AG20443 (cell line): ENCODE results near the gene INF2.

Experiments
- DNase-seq: peaks from one replicate; pipeline ENCODE4 v3.0.0; 2012; ENCODE audit warnings: low spot score, mixed read lengths

Gene INF2

DNA sequence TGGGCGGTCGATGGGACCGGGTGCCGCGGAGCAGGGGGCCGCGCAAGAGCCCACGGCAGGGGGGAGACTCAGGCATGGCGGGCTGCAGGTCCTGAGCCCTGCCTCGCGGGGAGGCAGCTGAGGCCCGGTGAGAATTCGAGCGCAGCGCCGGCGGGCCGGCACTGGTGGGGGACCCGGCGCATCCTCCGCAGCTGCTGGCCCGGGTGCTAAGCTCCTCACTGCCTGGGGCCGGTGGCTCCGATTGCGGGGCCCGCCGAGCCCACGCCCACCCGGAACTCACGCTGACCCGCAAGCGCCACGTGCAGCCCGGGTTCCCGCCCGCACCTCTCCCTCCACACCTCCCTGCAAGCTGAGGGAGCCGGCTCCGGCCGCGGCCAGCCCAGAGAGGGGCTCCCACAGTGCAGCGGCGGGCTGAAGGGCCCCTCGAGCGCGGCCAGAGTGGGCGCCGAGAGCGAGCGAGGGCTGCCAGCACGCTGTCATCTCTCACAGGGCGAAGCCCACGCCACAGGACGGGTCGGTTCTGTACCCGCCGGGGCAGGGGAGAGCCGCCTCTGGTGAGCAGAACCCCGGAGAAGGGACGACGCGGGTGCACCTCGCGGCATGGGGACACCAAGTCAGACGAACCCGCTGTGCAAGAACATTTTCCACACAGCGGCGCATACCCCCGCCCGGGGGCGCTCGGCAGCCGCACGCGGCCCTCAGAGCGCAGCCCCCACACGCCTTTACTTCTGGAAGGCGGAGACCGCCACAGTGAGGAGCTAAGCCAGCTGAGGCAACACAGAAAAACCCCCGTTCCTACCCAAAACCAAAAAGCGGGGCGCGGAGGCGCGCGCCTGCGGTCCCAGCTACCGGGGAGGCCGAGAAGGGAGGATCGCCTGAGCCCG is 62.4 kb downstream of the INF2 start:
- DNase-seq: no peak

DNA sequence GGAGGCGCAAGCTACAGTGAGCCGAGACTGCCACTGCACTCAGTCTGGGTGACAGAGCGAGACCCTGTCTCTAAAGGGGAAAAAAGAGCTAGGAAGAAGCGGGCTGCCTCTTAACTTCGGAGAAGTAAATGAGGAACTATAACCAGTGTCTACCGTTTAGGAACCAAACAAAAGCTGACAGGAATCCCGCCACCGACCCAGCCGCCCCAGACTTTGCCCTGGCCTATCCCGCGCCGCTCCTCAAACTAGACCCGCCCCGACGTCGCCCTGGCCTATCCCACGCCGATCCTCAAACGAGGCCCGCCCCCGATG is 63.0 kb downstream of the INF2 start:
- no peak for DNase-seq

DNA sequence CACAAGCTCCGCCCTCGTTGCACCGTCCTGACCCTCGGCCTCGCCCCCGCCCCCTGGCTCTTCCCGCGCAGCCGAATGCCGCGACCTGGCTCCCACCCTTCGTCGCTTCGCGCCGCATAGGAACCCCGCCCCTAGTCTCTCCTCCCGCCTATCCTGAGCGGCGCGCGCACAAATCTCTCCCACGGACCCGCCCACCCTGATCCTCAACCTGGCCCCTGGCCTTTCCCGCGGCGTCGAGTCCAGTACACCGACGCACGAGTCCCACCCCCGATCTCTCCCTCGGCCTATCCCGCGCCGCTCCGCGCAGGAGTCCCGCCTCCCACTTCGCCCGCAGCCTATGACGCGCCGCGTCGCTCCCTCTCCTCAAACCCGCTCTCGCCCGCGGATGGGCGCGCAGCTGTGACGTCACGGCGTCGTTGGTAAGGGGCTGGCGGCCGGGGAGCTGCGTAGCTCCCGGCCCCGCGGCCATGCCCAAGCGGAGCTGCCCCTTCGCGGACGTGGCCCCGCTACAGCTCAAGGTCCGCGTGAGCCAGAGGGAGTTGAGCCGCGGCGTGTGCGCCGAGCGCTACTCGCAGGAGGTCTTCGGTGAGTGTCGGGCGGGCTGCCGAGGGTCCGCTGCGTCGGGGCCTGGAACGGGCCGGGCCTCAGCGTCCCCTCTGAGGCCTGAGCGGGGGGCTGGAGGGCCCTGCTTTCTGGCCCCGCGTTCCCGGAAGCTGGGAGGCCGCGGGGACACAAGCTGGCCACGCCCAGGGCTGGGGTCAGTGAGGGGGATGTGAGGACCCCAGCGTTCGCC is 63.5 kb downstream of the INF2 start, which contains the start of gene SIVA1:
SIVA1 (plus strand) TSS at position 413 of the 793 bp plus-strand sequence; CDS start at position 468, 55 bp downstream.
- peak; percentile 100 for DNase-seq

- DNase-seq: no peak
These were observed 64.3 kb downstream of the INF2 start for GRCh38 chr14:104753528-104754212.

DNA sequence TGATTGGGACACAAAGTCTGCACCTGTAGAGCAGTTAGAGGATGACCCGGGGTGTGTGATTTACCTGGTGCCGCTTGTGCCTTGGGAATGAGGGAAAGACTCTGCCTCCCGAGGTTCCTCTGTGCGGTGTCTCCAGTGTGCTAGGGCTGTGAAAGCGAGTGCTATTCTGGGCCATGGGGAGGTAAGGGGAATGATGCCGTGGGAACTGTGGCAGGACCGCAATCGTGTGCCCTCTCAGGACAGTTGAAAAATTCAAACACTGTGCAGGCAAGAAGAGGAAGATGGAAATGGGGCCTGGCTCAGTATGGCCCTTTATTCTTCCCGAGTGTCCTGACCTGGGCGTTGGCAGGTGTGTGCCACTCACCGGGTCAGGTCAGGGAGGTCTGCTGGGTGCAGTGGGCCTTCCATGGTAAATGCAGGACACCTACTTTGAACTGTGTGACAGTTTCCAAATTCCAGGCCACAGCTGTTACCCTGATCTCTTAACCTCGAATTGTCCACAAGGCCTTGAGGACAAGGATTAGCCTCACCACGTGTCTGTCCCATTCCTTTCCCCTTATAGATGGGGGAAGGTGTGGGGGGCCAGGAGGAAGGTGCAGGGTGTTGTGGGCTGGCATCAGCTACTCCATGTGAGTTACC is 64.9 kb downstream of the INF2 start:
- DNase-seq: no peak

DNA sequence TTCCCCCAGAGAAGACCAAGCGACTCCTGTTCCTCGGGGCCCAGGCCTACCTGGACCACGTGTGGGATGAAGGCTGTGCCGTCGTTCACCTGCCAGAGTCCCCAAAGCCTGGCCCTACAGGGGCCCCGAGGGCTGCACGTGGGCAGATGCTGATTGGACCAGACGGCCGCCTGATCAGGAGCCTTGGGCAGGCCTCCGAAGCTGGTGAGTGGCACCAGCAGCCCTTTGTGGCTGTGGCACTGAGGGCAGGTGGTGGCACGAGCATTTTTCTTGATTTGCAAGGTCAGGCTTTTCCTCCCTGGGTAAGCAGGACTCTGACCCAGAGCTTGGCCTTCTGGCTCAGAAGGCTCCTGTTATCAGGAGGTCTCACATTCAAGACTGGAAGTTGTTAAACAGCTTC is 66.2 kb downstream of the INF2 start:
- DNase-seq: no peak

DNA sequence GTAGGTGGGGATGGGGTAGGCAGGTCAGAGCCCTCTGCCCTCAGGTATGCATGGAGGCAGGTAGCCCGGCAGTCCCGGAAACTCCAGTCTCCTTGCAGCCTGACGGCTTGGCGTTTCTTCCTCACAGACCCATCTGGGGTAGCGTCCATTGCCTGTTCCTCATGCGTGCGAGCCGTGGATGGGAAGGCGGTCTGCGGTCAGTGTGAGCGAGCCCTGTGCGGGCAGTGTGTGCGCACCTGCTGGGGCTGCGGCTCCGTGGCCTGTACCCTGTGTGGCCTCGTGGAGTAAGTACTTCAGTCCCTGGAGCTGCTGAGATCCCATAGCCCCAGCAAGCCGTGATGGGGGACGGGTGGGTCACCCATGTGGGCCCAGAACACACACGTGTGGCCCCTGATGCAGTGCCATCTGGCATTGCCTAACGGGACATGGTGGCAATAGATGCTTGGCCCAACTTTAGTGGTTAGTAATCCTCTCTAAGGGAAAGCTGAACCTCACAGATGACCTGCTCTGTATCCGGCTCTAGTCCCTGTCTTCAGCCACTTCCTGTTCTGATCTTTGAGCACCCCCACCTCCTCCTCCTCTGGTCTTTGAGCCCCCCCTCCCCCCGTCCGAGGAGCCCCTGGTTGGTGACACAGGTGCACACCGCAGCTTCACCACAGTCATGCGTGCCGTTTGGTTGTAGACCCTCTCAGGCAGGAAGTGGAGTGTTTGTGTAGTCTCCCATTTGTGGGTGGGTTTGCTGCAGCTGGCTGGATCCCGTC is 67.2 kb downstream of the INF2 start:
- DNase-seq: no peak

DNA sequence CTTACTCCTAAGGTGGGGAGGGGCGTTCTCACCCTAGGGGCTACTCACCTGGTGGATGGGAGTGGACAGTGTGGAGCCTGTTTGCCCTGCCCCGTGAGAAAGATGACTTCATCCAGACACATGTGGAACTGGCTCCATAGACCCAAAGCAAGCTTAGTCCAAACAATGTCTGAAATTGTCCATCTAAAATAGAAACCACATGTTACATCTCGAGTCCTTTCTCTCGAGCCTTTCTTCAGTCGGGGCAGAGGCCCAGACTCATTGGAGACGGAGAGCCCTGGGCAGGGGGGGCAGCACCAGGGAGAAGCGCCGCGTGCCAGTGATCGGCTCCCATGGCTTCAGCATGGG is 67.8 kb downstream of the INF2 start:
- no peak for DNase-seq

DNA sequence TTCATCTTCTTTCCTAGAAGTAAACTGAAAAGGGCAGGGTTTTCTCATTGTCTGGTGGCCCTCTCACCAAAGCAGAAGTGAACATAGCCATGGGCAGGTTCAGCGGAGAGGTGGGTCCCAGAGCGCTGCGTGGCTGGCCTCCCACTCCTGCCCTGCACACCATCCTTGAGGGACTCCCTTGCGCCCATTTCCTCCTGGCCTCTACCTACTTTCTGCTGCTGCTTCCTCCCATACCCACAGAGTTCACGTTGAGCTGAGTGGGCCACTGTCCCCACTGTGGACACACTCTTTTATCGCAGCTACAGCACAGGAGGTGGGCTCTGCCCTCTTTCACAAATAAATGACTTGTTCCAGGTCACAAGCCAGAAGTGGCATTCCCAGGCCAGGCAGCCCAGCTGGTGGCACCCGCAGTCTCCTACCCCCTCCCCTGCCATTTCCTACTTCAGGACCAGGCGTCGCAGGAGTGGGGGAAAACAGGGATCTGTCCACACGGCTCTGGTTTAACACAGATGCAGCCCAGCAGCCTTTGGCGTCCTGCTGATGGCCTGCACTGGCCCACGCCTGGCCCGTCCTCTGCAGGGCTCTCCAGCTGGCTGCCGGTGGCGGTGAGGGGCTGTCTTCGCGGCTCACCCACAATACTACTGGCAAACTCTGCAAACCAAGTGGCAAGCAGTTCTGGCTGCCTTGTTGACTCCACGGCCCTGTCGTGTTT is 68.4 kb downstream of the INF2 start:
- no peak for DNase-seq

GRCh38 chr14:104758981-104759969 is 69.9 kb downstream of the INF2 start:
- no peak for DNase-seq

GRCh38 chr14:104765517-104765916 is 76.1 kb downstream of the INF2 start:
- no peak for DNase-seq

DNA sequence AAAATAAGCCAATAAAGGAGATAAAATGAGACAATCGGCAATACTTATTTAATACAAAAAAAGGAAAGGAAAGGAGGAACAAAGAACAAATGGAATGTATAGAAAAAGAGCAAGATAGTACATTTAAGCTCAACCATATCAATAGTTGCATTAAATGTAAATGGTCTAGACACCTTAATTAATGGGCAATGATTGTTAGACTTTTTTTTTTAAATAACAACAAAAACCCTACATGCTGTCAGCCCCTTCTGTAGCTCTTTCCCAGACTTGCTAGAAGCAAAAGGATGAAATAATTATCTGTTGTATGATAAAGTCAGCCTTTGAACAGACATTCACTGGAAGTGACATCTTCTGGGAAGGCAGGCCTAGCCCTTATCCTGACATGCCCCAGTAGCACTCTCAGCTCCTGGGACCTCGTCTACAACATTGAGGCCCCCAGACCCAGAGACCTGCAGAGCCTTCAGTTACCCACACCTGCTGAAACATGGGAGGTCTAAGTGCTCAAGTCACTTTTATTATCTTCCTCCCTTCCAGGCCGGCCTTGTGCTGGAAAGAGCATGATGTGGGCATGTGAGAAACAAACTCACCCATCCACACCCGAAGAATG is 76.9 kb downstream of the INF2 start:
- DNase-seq: no peak

- DNase-seq: no peak
These were observed 77.6 kb downstream of the INF2 start for GRCh38 chr14:104766863-104767633.

DNA sequence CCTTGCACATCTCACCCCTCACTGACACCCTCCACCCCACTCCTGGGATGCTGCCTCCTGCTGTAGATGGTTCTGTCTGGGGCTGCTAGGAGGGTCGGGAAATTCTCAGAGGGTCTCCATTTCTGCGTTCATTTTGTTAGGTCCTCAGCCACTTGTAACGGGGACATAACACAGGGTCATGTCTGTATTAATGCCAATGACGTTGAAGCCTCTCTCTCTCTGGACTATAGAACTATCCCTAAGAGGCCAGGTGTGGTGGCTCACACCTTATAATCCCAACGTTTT is 78.2 kb downstream of the INF2 start:
- no peak for DNase-seq

DNA sequence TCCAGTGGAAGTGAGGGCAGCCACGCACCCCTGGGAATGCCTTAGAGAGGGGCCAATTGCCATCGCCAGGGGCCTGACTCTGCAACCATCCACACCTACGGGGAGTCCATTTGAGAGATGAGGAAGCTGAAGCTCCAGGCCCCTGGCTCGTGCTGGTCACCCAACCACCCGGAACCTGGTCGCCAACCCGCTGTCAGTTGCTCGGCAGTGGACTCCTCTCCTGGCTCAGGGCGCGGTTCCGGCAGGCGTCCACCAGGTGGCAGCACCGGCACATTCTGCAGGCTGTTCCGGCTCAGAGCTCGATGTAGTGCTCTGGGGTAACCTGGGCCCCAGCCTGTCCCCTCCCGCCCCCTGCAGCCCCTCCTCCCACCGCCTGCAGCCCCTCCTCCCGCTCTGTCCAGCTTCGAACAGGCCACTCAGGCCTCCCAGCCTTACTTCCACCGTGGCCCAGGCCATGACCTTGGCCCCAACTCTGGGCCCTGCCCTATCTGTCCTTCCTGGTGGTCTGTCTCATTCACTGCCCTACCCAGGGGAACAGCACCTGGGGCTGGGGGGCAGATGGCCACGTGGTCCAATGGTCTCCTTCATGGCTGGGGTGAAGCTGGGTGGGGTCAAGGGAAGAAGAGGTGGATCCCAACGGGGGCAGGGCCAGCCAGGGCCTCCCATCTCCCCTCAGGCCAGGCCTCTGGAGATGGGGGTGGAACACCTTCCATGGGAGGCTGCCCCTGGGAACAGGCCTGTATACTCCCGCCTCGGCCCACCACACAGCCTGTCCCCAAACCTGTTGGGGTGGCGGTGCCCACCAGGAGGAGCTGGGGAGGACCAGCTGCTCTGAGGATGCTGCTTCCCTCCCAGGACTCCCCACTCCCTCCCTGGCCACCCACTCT is 79.3 kb downstream of the INF2 start:
- peak; percentile 91 for DNase-seq

DNA sequence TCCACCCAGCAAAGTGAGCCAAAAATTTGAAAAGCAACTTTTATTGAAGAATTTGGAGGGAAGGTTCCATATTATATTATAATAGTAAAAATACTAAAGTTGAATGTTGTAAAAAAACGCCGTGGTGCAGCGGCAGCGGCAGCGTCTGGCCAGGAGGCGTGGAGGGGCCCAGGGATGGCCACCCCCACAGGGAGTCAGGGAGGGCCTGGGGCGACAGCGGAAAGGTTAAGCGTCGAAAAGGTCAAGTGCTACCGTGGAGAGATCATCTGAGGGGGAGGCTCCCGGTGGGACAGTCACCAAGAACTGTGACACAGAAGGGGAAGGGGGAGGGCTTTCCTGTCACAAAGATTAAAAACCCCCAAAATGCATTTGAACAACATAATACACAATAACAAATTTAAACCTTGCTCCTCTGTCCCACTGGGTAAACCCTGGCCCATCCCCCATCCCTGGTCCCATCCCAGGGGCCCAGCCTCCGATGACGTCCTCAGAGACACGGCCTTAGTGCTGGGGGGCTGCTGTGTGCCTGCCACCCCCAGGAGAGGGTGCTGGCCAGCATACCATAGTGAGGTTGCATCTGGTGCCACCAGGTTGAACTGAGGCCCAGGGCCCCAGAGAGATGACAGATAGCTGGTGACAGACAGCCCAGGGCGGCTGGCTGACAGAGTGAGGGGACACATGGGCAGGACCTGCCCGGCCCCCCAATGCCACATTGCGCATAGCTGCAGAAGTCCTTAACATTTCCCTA is 80.1 kb downstream of the INF2 start:
- DNase-seq: no peak

DNA sequence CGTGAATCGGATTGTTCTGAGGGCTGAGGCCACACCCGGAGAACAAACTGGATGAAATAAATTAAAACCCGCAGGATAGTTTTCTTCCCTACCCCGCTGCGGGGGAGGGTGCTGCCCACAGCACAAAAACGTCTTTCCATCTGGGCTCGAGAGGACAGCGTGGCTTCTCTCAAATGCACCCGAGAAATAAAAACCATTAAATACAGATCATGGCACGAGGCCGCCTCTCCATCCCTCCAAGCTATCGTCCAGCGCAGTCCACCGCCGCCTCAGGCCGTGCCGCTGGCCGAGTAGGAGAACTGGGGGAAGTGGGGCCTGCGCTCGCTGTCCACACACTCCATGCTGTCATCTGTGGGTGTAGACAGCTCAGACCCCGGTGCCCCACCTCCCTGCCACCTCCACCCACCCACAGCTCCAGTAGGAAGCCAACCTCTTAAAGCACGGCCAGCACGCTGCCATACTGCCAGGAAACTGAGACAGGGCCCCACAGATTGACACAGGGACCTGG is 80.7 kb downstream of the INF2 start:
- no peak for DNase-seq
